Mammary epithelial cell (primary cell): ENCODE results near the gene TEFM.

Source experiments
- CTCF ChIP-seq, 2 donors: IDR thresholded peaks in 1 of 2; conservative IDR thresholded peaks in 1 of 2; 2 replicates each; pipeline ENCODE4 v1.5.1; 2011 to 2012; ENCODE audit warnings: inconsistent platforms in 2 of 2, low read length in 2 of 2, mild to moderate bottlenecking in 2 of 2, control low read depth in 1 of 2, low read depth in 1 of 2; ENCODE audit not compliant: insufficient read depth in 1 of 2; ENCODE audit errors: extremely low read depth in 1 of 2
- EZH2 ChIP-seq: IDR thresholded peaks from 2 replicates; pipeline ENCODE4 v1.6.1; 2012; ENCODE audit warnings: low read length, inconsistent platforms, borderline replicate concordance

DNA sequence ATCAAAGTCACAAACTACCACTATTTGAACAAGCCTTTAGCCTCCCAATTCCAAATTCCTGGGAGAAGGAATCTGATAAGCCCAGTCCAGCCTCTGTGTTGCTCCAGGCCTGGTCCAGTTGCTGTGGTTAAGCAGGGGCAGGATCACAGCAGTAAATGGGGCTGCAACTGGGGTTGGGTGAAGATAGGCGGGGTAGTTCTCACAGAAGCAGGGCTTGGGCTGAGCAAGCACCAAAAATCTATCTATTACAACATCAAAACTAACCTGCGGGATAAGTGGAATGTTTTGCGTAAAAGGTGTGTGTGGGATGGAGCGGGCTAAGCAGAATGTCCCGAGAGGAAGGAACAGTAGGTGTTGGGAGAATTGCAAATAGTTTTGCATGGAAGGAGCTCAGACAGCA lies 41.8 kb upstream of the TEFM start:
- TF ChIP-seq CTCF (conservative IDR thresholded peaks at IDR 0.05 in 1 of 2, IDR thresholded peaks at IDR 0.05 in 1 of 2; ENCODE audit: extremely low read depth in 1 of 2, insufficient read depth in 1 of 2, low read depth in 1 of 2, low read length in 2 of 2) (peak in 1 of 2 donors; percentile 10), EZH2 (no peak)
